Activated naive CD4-positive, alpha-beta T cell (primary cell): ENCODE results near the gene TENM4.

ENCODE experiments used
- DNase-seq, 4 experiments: peaks; one replicate each; lab custom pipeline; 2025; lab: John Stamatoyannopoulos, UW

Gene TENM4

DNA sequence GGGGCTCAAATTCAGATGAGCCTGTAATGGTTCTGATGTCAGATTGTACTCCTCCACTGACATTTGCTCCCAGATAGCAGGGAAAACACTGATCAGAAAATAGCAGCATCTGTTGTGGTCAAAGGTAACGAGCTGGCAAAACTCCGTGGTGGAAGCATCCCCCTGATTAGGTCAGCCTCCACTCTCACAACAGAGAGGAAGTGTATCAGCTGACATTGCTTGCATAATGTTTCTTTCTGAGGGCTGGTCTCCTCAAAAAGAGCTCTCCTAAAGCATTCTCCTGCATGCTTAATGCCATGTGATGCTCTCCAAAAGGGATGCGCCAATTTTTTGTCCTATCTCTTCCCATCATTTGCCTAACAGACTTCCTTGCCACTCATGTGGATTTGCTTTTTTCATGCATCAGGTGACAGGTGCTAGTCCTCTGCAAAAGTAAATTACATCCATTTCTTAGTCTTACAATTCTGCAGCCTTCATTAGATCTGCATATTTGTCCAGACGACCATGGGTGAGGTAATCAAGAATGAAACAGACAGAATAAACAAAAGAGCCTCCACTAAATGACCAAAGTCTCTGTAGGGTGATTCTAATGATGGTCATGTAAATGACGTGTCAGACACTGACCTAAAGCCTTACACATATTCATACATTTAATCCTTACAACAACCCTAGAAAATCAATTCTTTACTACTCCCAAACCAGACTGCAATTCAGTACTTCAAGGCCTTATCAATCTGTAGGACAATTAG lies 6.4 kb upstream of the TENM4 start:
- no peak for DNase-seq

DNA sequence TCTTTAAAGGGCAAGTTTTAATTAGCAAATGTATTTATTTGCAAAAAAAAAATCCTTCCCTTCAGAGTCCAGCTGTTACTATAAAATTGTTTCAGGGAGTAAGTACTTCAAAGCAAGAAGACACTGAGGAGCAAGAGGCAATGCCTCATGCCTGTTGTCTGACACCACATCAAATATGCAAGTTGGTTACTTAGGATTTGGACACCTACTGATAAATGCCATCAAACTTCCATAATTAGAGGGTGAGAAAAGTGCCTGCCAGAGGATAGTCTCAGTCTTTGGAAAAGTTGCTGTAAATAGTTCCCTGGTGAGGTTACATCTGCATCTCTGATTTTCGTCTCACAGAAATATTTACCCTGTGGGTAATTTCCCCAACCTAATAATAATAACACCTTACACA lies 4.1 kb upstream of the TENM4 start:
- DNase-seq: no peak

DNA sequence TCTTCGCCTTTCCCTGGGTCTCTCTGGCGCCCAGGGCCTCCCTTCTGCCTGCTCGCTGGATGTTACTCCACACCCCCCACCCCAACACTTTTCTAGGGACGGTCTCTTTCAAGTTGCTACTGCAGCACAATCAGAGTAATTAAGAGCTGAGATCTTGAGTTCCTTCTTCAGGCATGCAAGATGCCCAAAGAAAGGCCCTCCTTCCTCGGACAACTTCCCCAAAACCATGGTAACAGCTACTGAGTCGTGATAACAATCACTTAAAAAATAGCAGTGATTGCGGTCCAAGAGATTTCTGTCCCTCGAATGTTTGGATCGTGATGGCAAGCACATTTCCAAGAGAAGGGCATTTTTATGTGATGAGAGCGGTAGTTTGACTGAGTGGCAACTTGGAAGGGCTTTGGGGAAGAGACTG lies 638 bp upstream of the TENM4 start:
- no peak for DNase-seq

DNA sequence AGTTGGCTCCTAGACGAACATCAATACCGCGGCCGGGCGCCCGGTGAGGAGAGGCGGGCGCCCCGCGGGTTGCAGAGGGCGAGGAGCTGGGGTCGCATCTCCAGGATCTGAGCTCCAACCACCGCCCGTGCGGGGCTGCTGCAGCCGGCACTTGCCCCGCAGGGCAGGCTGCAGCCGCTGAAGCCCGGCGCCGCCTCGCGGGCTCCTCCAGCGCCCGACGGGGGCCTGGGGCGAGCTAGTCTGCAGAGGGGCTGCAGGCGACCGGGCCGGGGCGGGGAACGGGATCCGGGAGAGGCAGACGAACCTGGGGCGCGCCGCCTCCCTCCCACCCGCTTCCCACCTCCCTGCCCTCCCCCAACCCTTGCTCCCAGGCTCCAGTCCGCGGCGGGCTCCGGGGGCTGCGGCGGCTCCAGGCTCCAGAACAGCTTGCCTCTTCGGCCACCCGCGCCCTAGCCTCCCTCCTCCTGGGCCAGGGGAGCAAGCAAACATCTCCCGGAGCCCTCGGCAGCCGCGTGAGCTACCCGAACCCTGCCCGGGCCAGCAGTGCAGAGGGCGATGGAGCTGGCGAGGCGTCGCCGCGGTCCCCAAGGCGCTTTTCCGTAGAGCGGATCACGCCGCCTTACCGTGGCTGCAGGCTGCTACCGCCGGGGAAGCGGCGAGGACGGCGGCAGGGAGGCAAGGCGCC lies 802 bp downstream of the TENM4 start:
- DNase-seq: no peak

DNA sequence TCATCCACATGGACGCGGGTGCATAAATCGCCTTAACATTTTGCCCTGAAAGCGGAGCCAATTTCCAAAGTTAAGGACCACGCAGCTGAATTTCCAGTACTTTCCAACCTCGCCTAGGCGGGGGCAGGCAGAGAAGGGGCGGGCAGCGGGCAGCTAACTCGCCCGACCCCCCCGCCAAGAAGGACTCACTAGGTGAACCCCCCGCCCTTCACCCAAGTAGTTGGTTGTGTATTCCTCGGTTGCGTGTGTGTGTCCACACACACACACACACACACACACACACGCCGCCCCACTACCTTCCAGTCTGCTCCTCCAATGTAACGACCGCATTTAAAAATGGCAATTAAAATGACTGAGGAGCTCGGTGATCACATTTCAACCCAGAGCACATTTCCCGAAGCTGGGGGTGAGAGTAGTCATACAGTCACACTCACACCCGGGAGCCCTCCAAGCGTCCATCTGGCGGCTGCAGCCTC lies 1.4 kb downstream of the TENM4 start:
- no peak for DNase-seq

DNA sequence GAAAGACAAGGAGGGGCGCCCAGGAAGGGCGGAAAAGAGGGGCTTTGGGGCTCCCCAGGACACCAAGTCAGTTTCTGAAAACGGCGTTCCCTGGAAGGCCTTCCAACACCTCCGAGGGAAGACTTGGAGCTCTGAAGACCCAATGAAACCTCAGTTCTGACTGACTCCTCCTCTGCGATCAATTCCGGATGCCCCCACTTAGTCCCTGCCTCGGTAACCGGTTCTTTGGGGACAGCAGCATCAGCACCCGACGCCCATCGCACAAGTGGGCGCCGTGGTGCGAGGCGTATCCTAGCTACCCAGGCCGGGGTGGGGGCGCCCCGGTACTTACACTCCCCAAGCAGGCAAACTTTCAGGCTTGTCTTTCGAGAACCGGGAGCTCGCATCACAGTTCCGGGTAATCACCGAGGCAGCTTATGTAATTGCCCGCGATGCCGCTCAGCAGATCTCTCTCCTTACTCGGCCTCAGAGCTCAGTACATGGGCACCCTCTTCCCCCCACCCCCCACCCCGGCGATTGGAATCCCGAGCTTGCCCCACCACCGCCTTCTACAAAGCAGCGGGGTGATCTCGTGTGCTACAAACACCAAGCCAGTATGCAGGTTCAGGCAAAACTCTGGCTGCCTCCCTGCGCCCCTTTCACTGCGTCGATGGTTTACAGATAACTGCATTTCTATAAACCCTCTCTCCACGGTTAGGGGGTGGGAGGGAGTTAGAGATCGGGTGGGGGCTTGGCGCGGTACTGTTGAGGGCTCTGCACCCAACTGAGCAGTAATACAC lies 2.0 kb downstream of the TENM4 start:
- no peak for DNase-seq

DNA sequence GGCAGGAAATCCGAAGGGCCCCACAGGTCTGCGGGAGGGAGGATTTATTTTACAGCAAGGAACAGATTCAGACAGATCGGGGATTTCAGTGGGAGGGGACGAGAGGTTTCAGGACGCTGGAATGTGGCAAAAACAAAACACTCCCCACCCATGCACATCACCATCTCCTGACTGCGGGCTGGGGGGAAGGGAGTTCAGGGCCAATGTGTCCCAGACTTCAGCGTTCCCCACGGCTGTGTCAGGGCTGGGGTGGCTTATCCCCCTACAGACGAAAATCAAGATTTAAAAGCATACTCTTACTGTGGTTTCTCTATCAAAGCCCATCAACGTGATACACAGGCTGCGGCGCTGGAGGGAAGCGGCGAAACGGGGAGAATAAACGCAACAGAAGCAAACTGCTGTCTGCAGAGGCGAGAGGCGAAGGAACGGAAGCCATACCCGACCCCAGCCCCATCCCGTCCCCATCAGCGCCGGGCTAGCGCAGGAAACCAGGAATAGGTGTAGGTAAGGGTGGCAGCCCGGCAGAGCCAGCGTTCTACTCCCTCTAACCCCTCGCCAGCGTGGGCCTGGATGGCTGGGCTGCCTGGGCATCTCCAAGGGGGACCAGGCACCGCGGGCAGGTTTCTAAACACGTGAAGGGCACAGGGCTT lies 2.7 kb downstream of the TENM4 start:
- no peak for DNase-seq

DNA sequence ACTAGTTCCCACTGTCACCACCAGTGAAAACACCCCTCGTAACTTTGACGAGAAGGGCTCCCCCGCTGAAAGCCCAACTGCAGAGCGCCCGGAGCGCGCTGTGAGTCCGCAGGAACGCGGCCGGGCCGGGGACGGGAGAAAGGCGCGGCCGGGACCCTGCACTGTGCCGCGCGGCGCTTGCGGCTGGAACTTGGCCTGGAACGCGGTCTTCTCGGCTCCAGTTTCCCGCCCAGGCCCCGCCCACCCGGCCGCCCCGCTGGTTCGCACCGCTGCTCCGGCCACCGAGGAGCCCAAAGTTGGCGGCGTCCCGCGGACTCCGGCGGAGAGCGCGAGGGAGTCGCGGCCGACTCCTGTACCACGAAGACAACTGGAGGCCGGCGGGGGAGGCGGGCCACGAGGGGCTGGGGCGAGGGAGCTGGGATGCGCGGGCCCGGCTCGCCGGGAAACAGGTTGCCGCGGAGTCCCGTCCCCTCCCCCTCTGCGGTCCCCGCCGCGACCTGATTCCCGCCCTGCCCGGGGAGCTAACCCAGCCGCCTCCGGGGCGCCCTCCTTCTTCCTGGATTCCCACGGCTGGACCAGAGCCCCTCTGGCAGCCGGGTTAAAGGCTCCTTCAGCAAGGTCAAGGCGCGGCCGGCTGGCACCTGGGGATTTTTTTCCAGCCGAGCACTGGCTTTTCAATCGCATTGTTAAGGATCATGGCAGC lies 3.4 kb downstream of the TENM4 start:
- DNase-seq: no peak

DNA sequence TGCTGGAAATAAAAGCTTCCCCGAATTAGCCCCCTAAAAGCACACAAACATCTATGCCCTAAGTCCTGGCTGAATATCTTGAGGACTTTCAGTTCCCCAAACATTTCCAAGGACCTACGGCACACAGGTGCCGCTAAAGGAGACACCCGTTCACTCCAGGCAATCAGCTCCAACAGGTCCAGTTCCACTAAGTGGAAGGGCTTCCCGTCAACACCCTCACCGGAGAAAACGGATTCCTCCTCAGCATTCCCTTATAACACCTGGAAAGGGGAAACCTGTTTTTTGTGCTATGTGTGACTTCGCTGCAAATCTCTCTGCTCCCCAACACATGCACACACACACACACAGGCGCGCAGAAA lies 3.9 kb downstream of the TENM4 start:
- no peak for DNase-seq

DNA sequence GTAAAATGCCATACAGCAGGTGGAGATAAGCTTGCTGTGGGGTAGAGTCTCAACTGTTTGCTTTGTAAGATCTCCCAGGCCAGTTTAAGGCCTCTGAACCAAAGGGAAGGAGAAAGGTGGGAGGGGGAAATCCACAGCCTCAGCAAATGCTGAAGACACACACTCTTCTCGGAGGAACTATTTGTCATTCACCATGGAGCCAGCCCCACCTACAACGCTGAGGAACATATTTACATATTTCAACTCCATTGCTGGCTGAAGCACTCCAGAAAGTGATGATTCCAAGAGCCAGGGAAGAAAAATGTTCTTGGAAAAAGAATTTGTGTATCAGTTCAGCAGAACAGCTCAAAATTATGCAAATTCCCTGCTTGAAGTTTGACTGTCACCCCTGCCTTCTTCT lies 6.5 kb downstream of the TENM4 start:
- no peak for DNase-seq

DNA sequence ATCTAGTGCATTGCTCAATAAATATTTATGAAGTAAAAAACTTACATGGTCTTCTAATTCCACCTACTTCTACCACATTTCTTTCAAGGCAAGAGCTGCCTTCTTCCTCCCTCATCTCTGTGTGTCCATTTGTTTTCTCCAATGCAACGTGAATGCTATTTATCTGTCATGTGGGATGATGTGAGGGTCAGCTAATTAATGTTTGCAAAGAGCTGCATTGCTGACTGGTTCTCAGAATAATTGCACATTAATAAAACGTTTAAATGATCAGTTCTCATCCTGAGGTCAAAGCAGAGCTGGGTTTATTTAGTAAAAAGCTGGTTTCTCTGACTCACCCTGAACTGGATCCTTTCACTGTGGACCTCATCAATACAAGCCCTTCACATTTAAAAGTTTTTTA lies 8.7 kb downstream of the TENM4 start:
- DNase-seq: no peak

DNA sequence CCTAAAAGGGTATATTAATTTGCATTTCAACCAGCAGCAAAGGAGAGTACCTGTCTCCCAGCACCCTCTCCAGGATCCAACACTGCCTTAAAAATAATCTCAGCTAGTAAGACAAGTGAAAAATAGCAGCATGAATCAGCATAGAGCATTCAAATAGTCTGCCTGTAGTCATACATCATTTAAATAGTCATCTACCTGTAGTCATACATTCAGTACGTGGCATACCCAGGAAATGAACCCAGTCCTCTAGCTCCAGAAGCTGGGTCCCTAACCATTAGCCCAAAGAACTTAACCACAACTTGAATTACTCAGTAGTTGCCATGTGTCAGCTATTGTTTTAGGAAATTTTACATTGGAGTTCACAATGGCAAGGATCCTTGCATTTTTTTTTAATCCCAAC lies 9.3 kb downstream of the TENM4 start:
- no peak for DNase-seq

DNA sequence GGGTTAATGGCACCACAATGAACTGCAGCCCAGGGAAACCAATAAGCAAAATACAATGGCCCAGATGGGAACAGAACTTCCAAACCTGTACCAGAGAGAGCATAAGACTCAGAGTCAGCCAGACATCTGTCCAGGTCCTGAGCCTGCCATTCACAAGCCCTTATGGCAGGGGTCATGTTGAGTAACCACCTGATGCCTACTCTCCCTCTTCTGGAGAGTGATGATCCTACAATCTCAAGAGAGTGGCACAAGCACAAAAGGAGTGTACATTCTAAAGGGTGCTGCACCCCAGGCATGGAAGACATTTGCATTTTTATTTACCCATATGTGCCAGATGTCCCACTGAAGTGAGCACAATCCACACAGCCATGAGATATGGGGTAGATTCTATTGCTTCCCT lies 10.6 kb downstream of the TENM4 start:
- DNase-seq: no peak

DNA sequence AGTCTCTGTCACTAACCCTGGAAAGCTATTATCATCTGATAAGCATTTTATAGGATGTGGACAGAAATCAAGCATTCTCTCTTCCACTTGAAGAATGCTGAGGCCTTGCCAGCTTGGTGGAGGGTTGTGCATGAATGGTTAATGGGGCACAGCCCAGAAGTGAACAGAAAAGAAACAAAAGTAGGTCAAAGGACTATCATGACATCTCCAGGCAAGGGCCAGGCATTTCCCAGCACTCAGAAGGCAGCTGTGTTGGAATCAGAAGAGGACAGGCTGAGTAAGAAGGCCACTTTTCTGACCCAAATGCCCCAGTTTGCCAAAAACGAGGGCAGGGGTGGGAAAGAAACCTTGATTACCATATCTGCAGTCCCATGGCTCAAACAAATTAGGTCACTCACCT lies 12.4 kb downstream of the TENM4 start:
- DNase-seq: no peak

DNA sequence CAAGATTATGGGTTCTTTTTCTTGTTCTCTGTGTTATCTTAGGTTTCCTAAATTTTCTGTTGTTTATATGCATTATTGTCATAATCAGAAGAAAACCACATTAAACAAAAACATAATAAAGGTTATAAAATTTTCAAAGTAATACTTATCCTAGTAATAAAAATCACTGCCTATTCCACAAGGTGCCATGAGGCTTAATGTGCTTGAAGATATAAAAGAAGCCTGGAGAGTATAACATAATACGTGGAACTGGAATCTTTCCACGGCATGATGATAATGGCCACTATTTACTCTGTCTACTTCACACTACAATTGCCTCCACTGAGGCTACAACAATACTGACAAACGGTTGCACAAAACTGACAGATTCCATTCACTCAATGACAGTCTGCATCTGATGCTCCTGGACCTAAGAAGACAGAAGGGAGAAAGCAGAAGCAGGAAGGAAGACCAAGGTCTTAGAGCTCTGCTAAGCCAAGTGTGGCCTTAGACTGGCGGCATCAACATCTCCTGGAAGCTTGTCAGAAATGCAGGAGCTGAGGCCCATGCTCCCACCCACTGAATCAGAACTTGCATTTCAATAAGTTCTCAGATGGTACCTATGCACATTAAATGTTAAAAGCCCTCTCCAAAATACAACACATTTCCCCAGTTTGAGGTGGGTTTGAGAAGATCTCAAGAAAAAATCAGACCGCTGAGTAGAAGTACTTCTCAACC lies 13.1 kb downstream of the TENM4 start:
- DNase-seq: no peak

DNA sequence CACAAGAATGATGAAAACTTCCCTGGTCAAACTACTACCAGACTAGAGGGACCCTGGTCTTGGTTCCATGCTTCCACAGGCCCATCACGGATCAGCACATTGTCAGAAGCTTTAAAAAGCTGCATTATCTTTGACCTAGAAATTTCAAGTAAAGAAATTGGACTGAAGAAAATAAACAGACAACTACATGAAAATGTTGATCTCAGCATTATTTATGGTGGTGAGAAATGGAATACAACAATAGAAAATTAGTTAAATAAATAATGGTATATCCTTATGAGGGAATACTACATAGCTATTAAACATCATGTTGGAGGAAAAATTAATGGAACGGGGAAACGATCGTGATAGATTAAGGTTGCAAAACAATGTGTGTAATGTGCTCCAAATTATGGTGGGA lies 13.7 kb downstream of the TENM4 start:
- DNase-seq: no peak

DNA sequence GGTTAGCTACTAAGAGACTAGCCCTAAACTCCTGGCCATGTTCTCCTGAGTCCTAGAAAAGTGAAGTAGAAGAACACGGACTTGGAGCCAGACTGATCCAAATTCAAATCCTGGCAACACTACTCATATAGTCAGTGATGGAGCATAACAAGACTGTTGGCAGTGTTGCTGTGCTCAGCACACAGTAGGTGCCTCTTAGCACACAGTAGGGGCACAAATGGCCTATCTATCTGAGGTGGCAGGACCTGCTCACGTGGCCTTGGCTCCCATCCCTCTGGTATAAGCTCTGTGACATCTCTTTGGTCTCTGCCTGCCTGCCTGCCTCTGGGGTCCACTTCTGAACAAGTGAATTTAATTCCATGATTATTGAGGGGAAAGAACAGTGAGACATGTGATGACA lies 15.4 kb downstream of the TENM4 start:
- DNase-seq: no peak

DNA sequence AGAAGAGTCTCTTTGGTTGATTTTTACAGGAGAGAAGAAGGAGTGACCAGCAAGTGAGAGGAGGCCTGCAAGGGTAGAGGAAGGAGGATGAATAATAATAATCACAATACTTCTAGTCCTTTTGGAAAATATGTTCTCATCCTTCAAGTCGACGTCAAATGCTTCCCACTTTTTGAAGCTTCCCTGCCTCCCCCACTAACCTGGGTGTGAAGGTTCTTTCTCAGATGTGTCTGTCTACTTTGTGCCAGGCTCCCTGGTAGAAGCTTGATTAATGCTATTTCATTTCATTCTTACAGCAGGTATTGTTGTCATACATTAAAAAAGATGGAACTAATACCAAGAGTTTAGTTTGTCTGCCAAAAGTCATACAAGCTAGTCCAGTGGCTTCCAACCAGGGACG lies 17.1 kb downstream of the TENM4 start:
- no peak for DNase-seq

DNA sequence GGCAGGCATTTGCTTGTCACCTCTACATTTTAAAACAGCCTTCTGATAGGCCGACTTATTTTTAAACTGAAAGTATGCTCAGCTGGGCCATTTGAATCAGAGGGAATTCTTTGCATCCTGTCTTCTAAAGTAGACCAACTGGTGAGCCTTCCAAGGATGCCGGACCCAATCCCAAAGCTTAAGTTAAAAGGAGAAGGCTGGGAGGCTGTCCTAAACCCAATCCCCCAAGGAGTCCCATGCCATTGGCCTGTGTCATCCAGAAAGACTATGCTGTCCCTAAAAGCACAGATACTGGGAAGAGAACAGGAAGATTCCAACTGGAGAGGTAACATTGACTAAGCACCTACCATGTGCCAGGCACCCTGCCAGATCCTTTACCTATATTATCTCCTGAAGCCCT lies 18.0 kb downstream of the TENM4 start:
- no peak for DNase-seq

DNA sequence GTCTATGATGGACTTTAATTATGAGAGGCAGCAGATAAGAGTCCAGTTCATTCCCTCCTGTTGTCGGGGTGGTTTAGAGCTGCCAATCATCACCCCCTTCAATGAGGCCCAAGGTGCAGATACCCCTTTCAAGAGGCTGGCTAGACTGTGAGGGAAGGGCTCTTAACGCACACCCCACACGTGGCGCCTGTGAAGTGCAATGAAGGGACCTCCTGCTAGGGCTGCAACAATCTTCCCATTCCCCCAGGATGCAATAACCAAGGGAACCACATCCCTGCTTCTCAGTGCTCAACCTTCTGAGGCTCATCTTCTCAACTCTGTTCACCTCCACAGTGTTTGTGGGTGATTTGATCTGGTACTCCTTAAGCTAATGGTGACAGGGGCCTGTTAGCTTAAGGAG lies 19.0 kb downstream of the TENM4 start:
- DNase-seq: no peak

DNA sequence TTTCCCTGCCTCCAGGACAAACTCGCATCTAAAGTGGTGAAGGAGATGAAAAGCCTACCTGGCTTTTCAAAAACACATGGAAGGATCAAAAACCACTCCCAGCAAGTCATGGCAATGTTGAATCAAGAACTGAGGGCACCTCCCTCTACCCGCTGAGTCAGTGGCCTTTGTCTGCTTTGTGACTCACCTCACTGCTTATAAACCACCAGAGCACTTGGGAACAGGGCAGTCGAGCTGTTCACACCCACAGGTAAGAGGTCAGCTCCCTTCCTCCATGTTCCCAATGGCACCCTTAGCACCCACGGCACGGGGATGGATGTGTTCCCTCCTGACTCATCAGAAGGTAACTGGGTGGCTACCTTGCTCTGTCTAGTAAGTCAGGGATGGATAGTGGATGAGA lies 21.7 kb downstream of the TENM4 start:
- no peak for DNase-seq
